ENCODE data around the gene SPON2.

- no peak for TF ChIP-seq POLR2A (IDR thresholded peaks at IDR 0.05)
- TF ChIP-seq, protein P1, sequence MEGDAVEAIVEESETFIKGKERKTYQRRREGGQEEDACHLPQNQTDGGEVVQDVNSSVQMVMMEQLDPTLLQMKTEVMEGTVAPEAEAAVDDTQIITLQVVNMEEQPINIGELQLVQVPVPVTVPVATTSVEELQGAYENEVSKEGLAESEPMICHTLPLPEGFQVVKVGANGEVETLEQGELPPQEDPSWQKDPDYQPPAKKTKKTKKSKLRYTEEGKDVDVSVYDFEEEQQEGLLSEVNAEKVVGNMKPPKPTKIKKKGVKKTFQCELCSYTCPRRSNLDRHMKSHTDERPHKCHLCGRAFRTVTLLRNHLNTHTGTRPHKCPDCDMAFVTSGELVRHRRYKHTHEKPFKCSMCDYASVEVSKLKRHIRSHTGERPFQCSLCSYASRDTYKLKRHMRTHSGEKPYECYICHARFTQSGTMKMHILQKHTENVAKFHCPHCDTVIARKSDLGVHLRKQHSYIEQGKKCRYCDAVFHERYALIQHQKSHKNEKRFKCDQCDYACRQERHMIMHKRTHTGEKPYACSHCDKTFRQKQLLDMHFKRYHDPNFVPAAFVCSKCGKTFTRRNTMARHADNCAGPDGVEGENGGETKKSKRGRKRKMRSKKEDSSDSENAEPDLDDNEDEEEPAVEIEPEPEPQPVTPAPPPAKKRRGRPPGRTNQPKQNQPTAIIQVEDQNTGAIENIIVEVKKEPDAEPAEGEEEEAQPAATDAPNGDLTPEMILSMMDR (IDR thresholded peaks at IDR 0.05), result no peak
Observed at GRCh38 chr4:1210971-1211370, 38.6 kb upstream of the SPON2 start.

Data from testis (tissue), 2 donors.